Measurements from ENCODE around the gene DTNB.

Gene DTNB

DNA sequence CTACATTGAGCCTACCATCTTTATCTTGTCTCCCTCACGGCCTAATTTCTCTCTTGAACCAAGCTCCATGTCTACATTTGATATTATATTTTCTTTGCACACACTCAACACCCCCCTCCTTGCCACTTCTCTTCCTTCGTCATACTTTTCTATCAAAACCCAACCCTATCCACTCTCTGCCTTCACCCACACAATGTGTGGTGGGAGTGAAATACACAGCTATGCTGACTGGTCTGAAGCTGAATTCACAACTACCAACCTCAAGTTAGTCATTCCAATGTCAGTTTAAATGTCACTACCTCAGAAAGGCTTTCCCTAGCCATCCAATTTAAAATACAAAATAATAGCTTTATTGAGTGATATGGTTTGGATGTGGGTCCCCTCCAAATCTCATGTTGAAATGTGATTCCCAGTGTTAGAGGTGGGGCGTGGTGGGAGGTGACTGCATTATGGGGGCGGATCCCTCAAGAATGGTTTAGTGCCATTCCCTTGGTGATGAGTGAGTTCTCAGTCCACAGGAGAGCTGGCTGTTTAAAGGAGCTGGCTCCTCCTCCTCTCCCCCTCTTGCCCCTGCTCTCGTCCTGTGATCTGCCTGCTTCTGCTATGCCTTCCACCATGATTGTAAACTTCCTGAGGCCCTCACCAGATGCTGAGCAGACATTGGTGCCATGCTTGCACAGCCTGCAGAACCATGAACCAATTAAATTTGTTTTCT is 112.1 kb downstream of the DTNB start:
- H3K9me3 ChIP-seq (ENCODE audit: insufficient read depth, low read length), result no peaks in the 10 kb centered on the region; the same call in 1 of the 2 replicates
- no peak overlapping the region for H3K9ac ChIP-seq (ENCODE audit: low read length)
- H3K36me3 ChIP-seq (ENCODE audit: low read length), result no peaks in the 10 kb centered on the region; the same call in 1 of the 2 replicates
- H4K20me1 ChIP-seq (ENCODE audit: low read depth, low read length), result no peaks in the 10 kb centered on the region
- no peak overlapping the region for H2AFZ ChIP-seq (ENCODE audit: low read depth, low read length, severe bottlenecking)
- no peaks in the 10 kb centered on the region for H3K27me3 ChIP-seq (ENCODE audit: low read length)
- no peaks in the 10 kb centered on the region for H3K9me2 ChIP-seq (replicated peaks; ENCODE audit: insufficient read depth, low read length)
- peaks cover 54% of the 10 kb centered on the region for H3F3A ChIP-seq (ENCODE audit: insufficient read depth)
- TF ChIP-seq EZH2phosphoT487 (conservative IDR thresholded peaks at IDR 0.05; ENCODE audit: low read length), result no peak
- TF ChIP-seq, protein P1, sequence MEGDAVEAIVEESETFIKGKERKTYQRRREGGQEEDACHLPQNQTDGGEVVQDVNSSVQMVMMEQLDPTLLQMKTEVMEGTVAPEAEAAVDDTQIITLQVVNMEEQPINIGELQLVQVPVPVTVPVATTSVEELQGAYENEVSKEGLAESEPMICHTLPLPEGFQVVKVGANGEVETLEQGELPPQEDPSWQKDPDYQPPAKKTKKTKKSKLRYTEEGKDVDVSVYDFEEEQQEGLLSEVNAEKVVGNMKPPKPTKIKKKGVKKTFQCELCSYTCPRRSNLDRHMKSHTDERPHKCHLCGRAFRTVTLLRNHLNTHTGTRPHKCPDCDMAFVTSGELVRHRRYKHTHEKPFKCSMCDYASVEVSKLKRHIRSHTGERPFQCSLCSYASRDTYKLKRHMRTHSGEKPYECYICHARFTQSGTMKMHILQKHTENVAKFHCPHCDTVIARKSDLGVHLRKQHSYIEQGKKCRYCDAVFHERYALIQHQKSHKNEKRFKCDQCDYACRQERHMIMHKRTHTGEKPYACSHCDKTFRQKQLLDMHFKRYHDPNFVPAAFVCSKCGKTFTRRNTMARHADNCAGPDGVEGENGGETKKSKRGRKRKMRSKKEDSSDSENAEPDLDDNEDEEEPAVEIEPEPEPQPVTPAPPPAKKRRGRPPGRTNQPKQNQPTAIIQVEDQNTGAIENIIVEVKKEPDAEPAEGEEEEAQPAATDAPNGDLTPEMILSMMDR (IDR thresholded peaks at IDR 0.05; ENCODE audit: insufficient read depth, low read length, poor library complexity, severe bottlenecking), result no peak
- H3K4me2 ChIP-seq (ENCODE audit: low read depth, low read length, poor library complexity, severe bottlenecking), result no peak overlapping the region
- H3K4me3 ChIP-seq (ENCODE audit: insufficient read depth, low read length, poor library complexity, severe bottlenecking), result no peak overlapping the region
- H3K79me2 ChIP-seq (ENCODE audit: insufficient read depth, low read length), result no peaks in the 10 kb centered on the region
- peak overlapping the region; percentile 92 for H3K27ac ChIP-seq (ENCODE audit: low read depth, low read length)

DNA sequence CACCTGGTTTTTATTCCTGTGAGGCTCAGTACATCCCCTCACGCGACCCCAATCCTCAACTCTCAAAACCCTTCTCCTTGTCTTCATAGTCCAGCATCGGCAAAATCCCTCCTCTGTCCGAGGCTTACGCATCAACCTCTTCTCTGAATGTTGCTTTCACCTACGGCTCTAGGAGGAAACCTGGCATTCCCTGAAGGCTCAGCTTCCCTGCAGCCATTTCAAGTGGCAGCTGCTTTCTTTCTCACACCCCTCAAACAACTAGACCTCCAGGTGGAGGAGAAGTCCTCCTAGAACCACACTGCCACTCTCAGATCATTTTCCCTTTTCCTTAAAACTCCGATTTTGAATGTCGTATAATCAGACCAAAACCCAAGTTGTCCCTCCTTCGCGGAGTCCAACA is 114.2 kb downstream of the DTNB start:
- no peaks in the 10 kb centered on the region for H3K79me2 ChIP-seq (ENCODE audit: insufficient read depth, low read length)
- no peak overlapping the region for H3K27ac ChIP-seq (ENCODE audit: low read depth, low read length)

DNA sequence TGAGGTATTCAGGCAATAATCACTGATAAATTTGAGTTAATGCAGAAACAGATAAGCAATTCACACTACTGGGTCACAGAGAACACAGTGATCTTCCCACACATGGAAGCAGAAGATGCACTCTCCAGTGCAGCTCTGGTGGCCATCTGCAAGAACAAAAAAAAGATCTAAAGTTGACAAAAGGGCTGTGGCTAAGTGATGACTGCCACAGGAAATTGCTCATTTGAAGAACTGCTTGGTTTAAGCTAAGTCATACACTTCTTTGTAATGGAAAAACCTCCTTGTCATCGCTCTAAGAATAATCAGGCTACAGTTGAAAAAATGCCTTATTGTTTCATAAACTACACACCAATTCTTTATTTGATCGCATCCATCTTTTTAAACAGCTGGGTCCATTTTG is 115.1 kb downstream of the DTNB start:
- Histone ChIP-seq H3F3A (ENCODE audit: insufficient read depth) (peaks cover 26% of the 10 kb centered on the region), H3K36me3 (ENCODE audit: low read length) (no peaks in the 10 kb centered on the region; the same call in 1 of the 2 replicates), H4K20me1 (ENCODE audit: low read depth, low read length) (no peaks in the 10 kb centered on the region), H3K27ac (ENCODE audit: low read depth, low read length) (peak overlapping the region; percentile 2; the same call in 1 of the 2 replicates), H3K9me2 (replicated peaks; ENCODE audit: insufficient read depth, low read length) (no peaks in the 10 kb centered on the region), H3K79me2 (ENCODE audit: insufficient read depth, low read length) (no peaks in the 10 kb centered on the region), H3K9ac (ENCODE audit: low read length) (no peak overlapping the region), H3K27me3 (ENCODE audit: low read length) (no peaks in the 10 kb centered on the region), H2AFZ (ENCODE audit: low read depth, low read length, severe bottlenecking) (no peak overlapping the region), H3K4me3 (ENCODE audit: insufficient read depth, low read length, poor library complexity, severe bottlenecking) (no peak overlapping the region), H3K4me2 (ENCODE audit: low read depth, low read length, poor library complexity, severe bottlenecking) (peak overlapping the region; percentile 23), H3K9me3 (ENCODE audit: insufficient read depth, low read length) (no peaks in the 10 kb centered on the region; the same call in 1 of the 2 replicates)
- TF ChIP-seq, protein P1 (IDR thresholded peaks at IDR 0.05; ENCODE audit: insufficient read depth, low read length, poor library complexity, severe bottlenecking), result no peak
- no peak for TF ChIP-seq EZH2phosphoT487 (conservative IDR thresholded peaks at IDR 0.05; ENCODE audit: low read length)

More for the DNA sequence above, 114.2 kb downstream of the DTNB start:
- no peaks in the 10 kb centered on the region; the same call in 1 of the 2 replicates for H3K36me3 ChIP-seq (ENCODE audit: low read length)
- H2AFZ ChIP-seq (ENCODE audit: low read depth, low read length, severe bottlenecking), result no peak overlapping the region
- peaks cover 32% of the 10 kb centered on the region for H3F3A ChIP-seq (ENCODE audit: insufficient read depth)
- H3K9ac ChIP-seq (ENCODE audit: low read length), result no peak overlapping the region
- H3K27me3 ChIP-seq (ENCODE audit: low read length), result no peaks in the 10 kb centered on the region
- TF ChIP-seq, protein P1 (IDR thresholded peaks at IDR 0.05; ENCODE audit: insufficient read depth, low read length, poor library complexity, severe bottlenecking), result no peak
- TF ChIP-seq EZH2phosphoT487 (conservative IDR thresholded peaks at IDR 0.05; ENCODE audit: low read length), result no peak
- no peak overlapping the region for H3K4me3 ChIP-seq (ENCODE audit: insufficient read depth, low read length, poor library complexity, severe bottlenecking)
- no peaks in the 10 kb centered on the region; the same call in 1 of the 2 replicates for H3K9me3 ChIP-seq (ENCODE audit: insufficient read depth, low read length)
- no peaks in the 10 kb centered on the region for H4K20me1 ChIP-seq (ENCODE audit: low read depth, low read length)
- no peak overlapping the region for H3K4me2 ChIP-seq (ENCODE audit: low read depth, low read length, poor library complexity, severe bottlenecking)
- no peaks in the 10 kb centered on the region for H3K9me2 ChIP-seq (replicated peaks; ENCODE audit: insufficient read depth, low read length)
